ENCODE results near the gene FBXO21.
A peak's percentile ranks its signal among the peaks of the same experiment; 100 is the strongest.

Gene FBXO21

DNA sequence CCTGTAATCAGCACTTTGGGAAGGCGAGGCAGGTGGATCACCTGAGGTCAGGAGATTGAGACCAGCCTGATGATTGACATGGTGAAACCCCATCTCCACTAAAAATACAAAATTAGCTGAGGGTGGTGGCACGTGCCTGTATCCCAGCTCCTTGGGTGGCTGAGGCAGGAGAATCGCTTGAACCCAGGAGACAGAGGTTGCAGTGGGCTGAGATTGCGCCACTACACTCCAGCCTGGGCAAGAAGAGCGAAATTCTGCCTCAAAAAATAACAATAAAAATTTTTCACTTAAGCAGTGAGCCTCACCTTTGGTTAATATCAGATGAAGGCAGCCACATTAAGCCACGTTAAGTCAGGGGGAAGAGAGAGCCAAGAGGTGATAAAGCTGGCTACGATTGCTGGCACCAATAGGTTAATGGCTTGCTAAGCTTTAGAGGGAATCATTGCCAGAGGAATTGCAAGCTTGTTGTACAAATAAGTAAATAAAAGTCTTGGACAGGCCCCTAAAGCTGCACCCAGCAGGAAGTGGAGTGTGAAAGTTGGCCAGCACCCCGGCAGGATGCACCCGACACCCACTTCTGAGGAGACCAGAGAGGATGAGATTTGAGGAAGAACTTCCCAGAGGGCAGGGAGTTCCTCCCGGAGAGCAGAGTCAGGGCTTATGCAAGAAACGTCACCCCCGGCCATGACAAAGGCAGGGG is 49.7 kb downstream of the FBXO21 start:
- DNase-seq (ENCODE audit: low read depth in 2 of 2): no peak

DNA sequence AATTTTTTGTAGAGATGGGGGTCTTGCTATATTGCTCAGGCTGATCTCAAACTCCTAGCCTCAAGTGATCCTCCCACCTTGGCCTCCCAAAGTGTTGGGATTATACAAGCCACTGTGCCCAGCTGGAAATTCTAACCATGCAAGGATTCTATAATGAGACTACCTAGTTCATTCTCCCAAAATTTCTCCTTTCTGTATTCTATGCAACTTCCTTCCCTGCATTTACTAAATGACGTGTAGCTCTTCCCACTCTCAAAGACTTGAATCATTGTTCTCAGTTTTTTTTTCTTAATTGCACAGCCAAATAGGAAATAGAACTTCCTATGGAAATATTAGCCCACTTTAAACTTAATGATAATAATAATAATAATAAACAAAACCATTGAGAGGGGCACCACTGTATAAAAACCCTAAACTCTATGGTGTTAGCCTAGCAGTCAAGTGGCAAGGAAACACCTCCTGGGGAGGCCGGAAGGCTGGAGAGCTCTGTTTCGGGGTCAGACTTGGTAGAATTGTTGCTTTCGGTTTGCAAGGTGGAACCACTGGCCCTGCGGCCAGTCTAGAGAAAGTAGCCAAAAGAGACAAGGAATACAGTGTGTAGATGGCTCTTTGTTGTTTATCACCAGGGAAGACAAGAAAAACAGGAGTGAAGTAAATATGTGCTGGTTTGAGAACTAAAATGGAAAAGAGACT is 51.1 kb downstream of the FBXO21 start:
- no peak for DNase-seq (ENCODE audit: low read depth in 2 of 2)

- no peak for DNase-seq (ENCODE audit: low read depth in 2 of 2)
These were observed 55.5 kb downstream of the FBXO21 start for GRCh38 chr12:117134721-117135120.

- DNase-seq (ENCODE audit: low read depth in 2 of 2): peak; percentile 12 to 60
These were observed 56.2 kb downstream of the FBXO21 start for GRCh38 chr12:117134059-117134458.

GRCh38 chr12:117130801-117131200 is 59.5 kb downstream of the FBXO21 start:
- no peak for DNase-seq (ENCODE audit: low read depth in 2 of 2)

- no peak for DNase-seq (ENCODE audit: low read depth in 2 of 2)
These were observed 60.9 kb downstream of the FBXO21 start for GRCh38 chr12:117129391-117129790.

- no peak for DNase-seq (ENCODE audit: low read depth in 2 of 2)
These were observed 62.1 kb downstream of the FBXO21 start for GRCh38 chr12:117127933-117128823.

DNA sequence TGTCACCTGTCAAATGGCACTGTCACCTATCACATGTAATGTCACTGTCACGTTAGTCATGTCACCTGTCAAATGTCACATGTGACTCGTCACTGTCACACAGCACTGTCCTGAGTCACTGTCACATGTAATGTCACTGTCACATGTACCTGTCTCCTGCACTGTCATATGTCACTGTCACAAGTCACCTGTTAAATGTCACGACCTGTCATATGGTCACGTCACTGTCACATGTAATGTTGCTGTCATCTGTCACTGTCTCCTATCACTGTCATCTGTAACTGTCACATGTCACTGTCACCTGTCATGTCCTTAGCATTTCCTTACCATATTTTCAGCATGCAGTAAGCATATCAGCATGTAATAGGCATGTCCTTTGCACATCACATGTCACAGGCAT is 63.9 kb downstream of the FBXO21 start:
- DNase-seq (ENCODE audit: low read depth in 2 of 2): no peak

DNA sequence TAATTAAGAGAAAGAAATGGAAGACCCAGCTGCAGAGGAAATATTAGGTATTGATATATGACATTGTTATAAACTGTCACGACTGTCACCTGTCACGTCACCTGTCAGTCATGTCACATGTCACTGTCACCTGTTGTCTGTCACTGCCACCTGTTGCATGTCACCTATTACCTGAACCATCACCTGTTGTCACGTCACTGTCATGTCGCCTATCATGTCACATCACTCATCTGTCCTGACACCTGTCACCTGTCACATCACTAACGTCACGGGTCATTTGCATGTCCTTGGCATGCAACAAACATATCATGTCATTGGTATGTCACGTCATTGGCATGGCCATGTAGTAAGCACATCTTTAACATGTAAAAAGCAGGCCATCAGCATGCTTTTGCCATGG is 64.5 kb downstream of the FBXO21 start:
- no peak for DNase-seq (ENCODE audit: low read depth in 2 of 2)

DNA sequence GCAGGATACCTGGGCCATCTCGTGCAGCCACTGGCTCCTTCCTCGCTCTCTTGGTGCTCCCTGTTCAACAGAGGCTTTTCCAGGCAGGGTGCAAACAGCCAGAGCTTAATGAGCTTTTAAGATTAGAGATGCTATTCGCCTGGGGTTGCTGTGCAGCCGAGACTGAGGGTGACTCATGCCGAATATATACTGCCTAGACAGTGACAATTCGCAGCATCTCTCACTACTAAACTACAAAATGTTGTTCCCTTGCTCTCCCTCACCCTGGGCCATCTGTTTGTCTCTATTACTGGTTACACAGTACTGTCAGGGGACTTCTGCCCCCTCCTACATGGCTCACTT is 65.0 kb downstream of the FBXO21 start:
- no peak for DNase-seq (ENCODE audit: low read depth in 2 of 2)

DNA sequence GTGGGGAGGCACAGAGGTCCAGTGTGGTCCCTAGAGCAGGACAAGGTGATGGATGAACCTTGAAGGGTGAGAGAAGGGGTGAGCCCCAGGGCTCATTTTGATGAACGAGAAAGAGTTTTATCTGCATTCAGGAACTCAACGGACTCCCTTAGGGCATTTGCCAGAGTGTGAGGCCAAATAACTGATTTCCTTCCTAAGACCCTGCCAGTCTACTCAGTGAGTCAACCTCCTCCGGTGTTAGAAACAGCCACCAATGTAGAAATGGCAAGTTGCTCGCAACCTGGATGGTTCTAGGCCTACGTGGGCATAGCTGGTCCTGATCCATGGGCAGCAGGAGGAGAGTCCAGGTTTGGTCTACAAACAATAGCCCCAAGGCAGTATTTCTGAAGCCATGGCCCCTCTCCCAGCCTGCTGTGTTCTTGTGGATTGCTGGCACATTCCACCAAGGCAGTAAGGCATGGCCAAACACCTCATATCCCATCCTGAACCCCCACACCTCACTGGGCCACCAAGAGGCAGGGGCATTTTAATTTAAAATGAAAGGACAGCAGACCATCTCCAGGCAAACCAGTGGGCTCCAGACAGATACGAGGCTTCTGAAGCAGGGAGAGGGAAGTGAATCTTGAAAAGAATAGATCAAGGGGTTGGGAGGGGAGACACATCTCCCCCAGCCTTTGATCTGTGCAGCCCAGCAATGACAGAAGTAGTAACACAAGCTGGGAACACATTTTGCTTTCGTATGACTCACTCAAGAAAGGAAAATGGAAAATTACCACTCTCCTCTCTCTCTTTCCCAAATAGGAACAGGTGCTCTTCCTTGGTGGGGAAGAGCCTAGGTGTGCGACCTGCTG is 65.6 kb downstream of the FBXO21 start:
- DNase-seq (ENCODE audit: low read depth in 2 of 2): no peak

- DNase-seq (ENCODE audit: low read depth in 2 of 2): no peak
These were observed 68.8 kb downstream of the FBXO21 start for GRCh38 chr12:117121441-117121840.

GRCh38 chr12:117120787-117121186 is 69.5 kb downstream of the FBXO21 start:
- no peak for DNase-seq (ENCODE audit: low read depth in 2 of 2)

GRCh38 chr12:117119592-117120198 is 70.6 kb downstream of the FBXO21 start:
- DNase-seq (ENCODE audit: low read depth in 2 of 2): no peak

- no peak for DNase-seq (ENCODE audit: low read depth in 2 of 2)
These were observed 71.3 kb downstream of the FBXO21 start for GRCh38 chr12:117118838-117119591.

- no peak for DNase-seq (ENCODE audit: low read depth in 2 of 2)
These were observed 75.5 kb downstream of the FBXO21 start for GRCh38 chr12:117114784-117115183.

DNA sequence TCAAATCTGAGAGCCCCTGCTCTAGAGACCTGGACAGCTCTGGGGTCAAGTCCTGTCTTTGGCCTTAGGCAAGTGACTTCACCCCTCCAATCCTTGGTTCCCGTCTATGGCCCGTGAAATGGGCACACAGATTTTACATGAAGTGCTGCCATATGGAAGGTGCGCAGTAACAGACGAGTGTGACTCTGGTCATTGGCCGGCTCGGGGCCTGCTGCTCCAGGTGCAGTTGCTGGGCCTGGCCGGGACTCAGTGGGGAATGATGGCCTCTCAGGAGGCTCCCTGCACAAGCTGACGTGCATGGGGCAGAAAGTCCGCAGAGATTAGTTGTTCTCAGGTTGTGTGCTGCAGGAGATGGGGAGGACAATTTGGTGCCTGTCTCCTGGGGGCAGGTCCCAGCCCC is 77.0 kb downstream of the FBXO21 start:
- DNase-seq (ENCODE audit: low read depth in 2 of 2): no peak

GRCh38 chr12:117111821-117112595 is 78.3 kb downstream of the FBXO21 start:
- no peak for DNase-seq (ENCODE audit: low read depth in 2 of 2)

GRCh38 chr12:117111386-117111785 is 78.9 kb downstream of the FBXO21 start:
- DNase-seq (ENCODE audit: low read depth in 2 of 2): no peak
